B cell (primary cell): ENCODE results near the gene CASZ1.

ENCODE experiments used
- CTCF ChIP-seq: fragments of 200-600 bp; IDR thresholded peaks from one replicate; pipeline ENCODE4 v1.8.0; 2022; ENCODE audit warnings: antibody characterized with exemption, mild to moderate bottlenecking
- EZH2 ChIP-seq: IDR thresholded peaks from 2 replicates; pipeline ENCODE4 v1.6.1; 2012; ENCODE audit warnings: borderline replicate concordance, low read depth, mild to moderate bottlenecking, moderate library complexity, low read length; ENCODE audit not compliant: insufficient read depth, poor library complexity, severe bottlenecking

- no peak for TF ChIP-seq CTCF
- TF ChIP-seq EZH2: no peak
These were observed 161.2 kb downstream of the CASZ1 start for GRCh38 chr1:10635085-10635896.
